T-helper 2 cell (primary cell): ENCODE results near the gene GBGT1.

ENCODE experiments used
- DNase-seq, 5 experiments: peaks; one replicate each; pipeline versions ENCODE4 v3.0.0 to v3.0.0-alpha.2; 2012 to 2022

Gene GBGT1

GRCh38 chr9:133125941-133126696 lies 37.6 kb downstream of the GBGT1 start:
- DNase-seq = peak in 1 of 5 experiments; percentile 52

- DNase-seq = no peak
Observed at GRCh38 chr9:133124907-133125275, 38.8 kb downstream of the GBGT1 start.

GRCh38 chr9:133124123-133124906 lies 39.4 kb downstream of the GBGT1 start:
- no peak for DNase-seq

GRCh38 chr9:133122935-133123611 lies 40.6 kb downstream of the GBGT1 start:
- DNase-seq = no peak

- no peak for DNase-seq
Observed at GRCh38 chr9:133122605-133122934, 41.1 kb downstream of the GBGT1 start.

GRCh38 chr9:133121915-133122550 lies 41.7 kb downstream of the GBGT1 start:
- DNase-seq = no peak

GRCh38 chr9:133121198-133121914 lies 42.4 kb downstream of the GBGT1 start, which contains the start of gene RALGDS:
RALGDS (minus strand) TSS chr9:133121240; CDS start chr9:133121154, 86 bp downstream.
- DNase-seq = peak; percentile 81 to 92 (median 90)

- no peak for DNase-seq
Observed at GRCh38 chr9:133120501-133121197, 43.1 kb downstream of the GBGT1 start.

GRCh38 chr9:133119846-133120500 lies 43.7 kb downstream of the GBGT1 start:
- no peak for DNase-seq

- no peak for DNase-seq
Observed at GRCh38 chr9:133119103-133119845, 44.4 kb downstream of the GBGT1 start.

- no peak for DNase-seq
Observed at GRCh38 chr9:133118568-133118967, 45.1 kb downstream of the GBGT1 start.

GRCh38 chr9:133118179-133118520 lies 45.6 kb downstream of the GBGT1 start:
- no peak for DNase-seq

- DNase-seq = no peak
Observed at GRCh38 chr9:133117271-133118178, 46.2 kb downstream of the GBGT1 start.

- no peak for DNase-seq
Observed at GRCh38 chr9:133116346-133117231, 47.1 kb downstream of the GBGT1 start.

GRCh38 chr9:133115604-133116345 lies 47.9 kb downstream of the GBGT1 start:
- DNase-seq = peak in 3 of 5 experiments; percentile 28 to 92 (median 66)

- DNase-seq = peak in 1 of 5 experiments; percentile 45
Observed at GRCh38 chr9:133114886-133115603, 48.7 kb downstream of the GBGT1 start.
